OCI-LY1 (cell line): ENCODE data around the gene GNAT1.

Source experiments
- H2AFZ ChIP-seq: fragments of 200-600 bp; sonication (generic), shearing (Covaris generic); 2 replicates; pipeline ENCODE4 v1.6.0; 2014; ENCODE audit warnings: antibody characterized with exemption, mild to moderate bottlenecking, low read length
- H3F3A ChIP-seq: fragments of 200-600 bp; sonication (generic), shearing (Covaris generic); 2 replicates; pipeline ENCODE4 v1.6.0; 2014; ENCODE audit warnings: mild to moderate bottlenecking, antibody characterized with exemption, low read length, moderate library complexity; ENCODE audit not compliant: insufficient read depth
- H3K27ac ChIP-seq: fragments of 200-600 bp; sonication (generic); 2 replicates; pipeline ENCODE4 v1.5.1; 2014; ENCODE audit warnings: low read length, mixed run types, mild to moderate bottlenecking, low read depth; ENCODE audit not compliant: poor library complexity, severe bottlenecking
- H3K27me3 ChIP-seq: fragments of 200-600 bp; sonication (generic); 2 replicates; pipeline ENCODE4 v1.6.0; 2014; ENCODE audit warnings: antibody characterized with exemption, mild to moderate bottlenecking, low read length, moderate library complexity; ENCODE audit not compliant: insufficient read depth
- H3K36me3 ChIP-seq: fragments of 200-600 bp; sonication (generic); 2 replicates; pipeline ENCODE4 v1.6.1; 2014; ENCODE audit warnings: mild to moderate bottlenecking, antibody characterized with exemption, low read length, moderate library complexity, mixed read lengths; ENCODE audit not compliant: insufficient read depth
- H3K4me1 ChIP-seq: fragments of 200-600 bp; sonication (generic); 2 replicates; pipeline ENCODE4 v1.5.1; 2014; ENCODE audit warnings: mild to moderate bottlenecking, low read length, moderate library complexity; ENCODE audit not compliant: insufficient read depth, severe bottlenecking
- H3K4me2 ChIP-seq: fragments of 200-600 bp; sonication (generic), shearing (Covaris generic); 2 replicates; pipeline ENCODE4 v1.6.1; 2014; ENCODE audit warnings: low read length
- H3K4me3 ChIP-seq: fragments of 200-600 bp; sonication (generic); 2 replicates; pipeline ENCODE4 v1.5.1; 2014; ENCODE audit warnings: low read length, low read depth, mild to moderate bottlenecking, mixed read lengths; ENCODE audit not compliant: poor library complexity, severe bottlenecking
- H3K79me2 ChIP-seq: fragments of 200-600 bp; shearing (Covaris generic); 2 replicates; pipeline ENCODE4 v1.6.1; 2016; ENCODE audit warnings: mixed run types, low read length, mixed read lengths; ENCODE audit not compliant: insufficient read depth
- H3K9ac ChIP-seq: fragments of 200-600 bp; sonication (generic), shearing (Covaris generic); 2 replicates; pipeline ENCODE4 v1.6.1; 2014; ENCODE audit warnings: mild to moderate bottlenecking, low read length, mixed read lengths
- H3K9me2 ChIP-seq: fragments of 200-600 bp; sonication (generic), shearing (Covaris generic); 2 replicates; pipeline ENCODE4 v1.6.1; 2014; ENCODE audit warnings: low read depth, mild to moderate bottlenecking, low read length, mixed read lengths
- H3K9me3 ChIP-seq: fragments of 200-600 bp; shearing (Covaris generic); 2 replicates; pipeline ENCODE4 v1.6.1; 2014; ENCODE audit warnings: low read length, mixed read lengths
- H4K20me1 ChIP-seq: fragments of 200-600 bp; sonication (generic), shearing (Covaris generic); 2 replicates; pipeline ENCODE4 v1.6.0; 2016; ENCODE audit warnings: mild to moderate bottlenecking, low read length; ENCODE audit not compliant: insufficient read depth
- CTCF ChIP-seq: fragments of 200-600 bp; sonication (generic), shearing (Covaris generic); IDR thresholded peaks from 2 replicates; pipeline ENCODE4 v1.5.1; 2017; ENCODE audit warnings: mild to moderate bottlenecking, antibody characterized with exemption, low read length, moderate library complexity, mixed read lengths
- EZH2 ChIP-seq: fragments of 200-600 bp; sonication (generic), shearing (Covaris generic); IDR thresholded peaks from 2 replicates; pipeline ENCODE4 v1.8.0; 2017; ENCODE audit warnings: borderline replicate concordance, mixed run types, mild to moderate bottlenecking, antibody characterized with exemption, low read length, moderate library complexity, mixed read lengths

The GNAT1 gene

GRCh38 chr3:50189274-50189673 lies 2.1 kb upstream of the GNAT1 start:
- Histone ChIP-seq H3K4me1 (peaks cover 6% of the 10 kb centered on the region), H3K9me2 (no peaks in the 10 kb centered on the region), H3K79me2 (no peaks in the 10 kb centered on the region), H3K36me3 (no peaks in the 10 kb centered on the region), H3K4me2 (no peak overlapping the region), H4K20me1 (no peaks in the 10 kb centered on the region), H2AFZ (no peak overlapping the region), H3K27me3 (no peaks in the 10 kb centered on the region), H3K9ac (no peak overlapping the region), H3K27ac (no peak overlapping the region), H3F3A (no peaks in the 10 kb centered on the region), H3K9me3 (no peaks in the 10 kb centered on the region), H3K4me3 (no peak overlapping the region)
- peak; percentile 76 for TF ChIP-seq CTCF
- TF ChIP-seq EZH2 = no peak

- H3K36me3 ChIP-seq = no peaks in the 10 kb centered on the region
- no peaks in the 10 kb centered on the region for H3F3A ChIP-seq
- H2AFZ ChIP-seq = no peak overlapping the region
- H3K27ac ChIP-seq = no peak overlapping the region
- H3K4me3 ChIP-seq = no peak overlapping the region
- H3K9ac ChIP-seq = no peak overlapping the region
- H3K9me3 ChIP-seq = no peaks in the 10 kb centered on the region
- H3K79me2 ChIP-seq = no peaks in the 10 kb centered on the region
- TF ChIP-seq CTCF (no peak), EZH2 (no peak)
- no peak overlapping the region for H3K4me2 ChIP-seq
- H3K9me2 ChIP-seq = no peaks in the 10 kb centered on the region
- no peaks in the 10 kb centered on the region for H4K20me1 ChIP-seq
- no peaks in the 10 kb centered on the region for H3K27me3 ChIP-seq
- peaks cover 6% of the 10 kb centered on the region for H3K4me1 ChIP-seq
Observed at GRCh38 chr3:50189989-50190388, 1.4 kb upstream of the GNAT1 start.

- H3K27ac ChIP-seq = no peak overlapping the region
Observed at GRCh38 chr3:50192124-50192523, 714 bp downstream of the GNAT1 start.

More at GRCh38 chr3:50192124-50192523, 714 bp downstream of the GNAT1 start:
- no peaks in the 10 kb centered on the region for H3K79me2 ChIP-seq
- TF ChIP-seq EZH2 (no peak), CTCF (no peak)
- no peak overlapping the region for H3K4me3 ChIP-seq
- no peak overlapping the region for H3K4me2 ChIP-seq
- no peak overlapping the region for H2AFZ ChIP-seq
- H3K9me3 ChIP-seq = no peaks in the 10 kb centered on the region
- no peaks in the 10 kb centered on the region for H3F3A ChIP-seq
- H4K20me1 ChIP-seq = no peaks in the 10 kb centered on the region
- H3K9me2 ChIP-seq = no peaks in the 10 kb centered on the region
- H3K36me3 ChIP-seq = no peaks in the 10 kb centered on the region
- no peak overlapping the region for H3K9ac ChIP-seq
- no peaks in the 10 kb centered on the region for H3K27me3 ChIP-seq
- H3K4me1 ChIP-seq = peaks cover 6% of the 10 kb centered on the region
